ENCODE results near the gene WASF3.
"Not testable (repeated sequence)": the region's sequence is repeated elsewhere in the genome, so short reads cannot be mapped to it uniquely, and the experiment has no call there.

The WASF3 gene

DNA sequence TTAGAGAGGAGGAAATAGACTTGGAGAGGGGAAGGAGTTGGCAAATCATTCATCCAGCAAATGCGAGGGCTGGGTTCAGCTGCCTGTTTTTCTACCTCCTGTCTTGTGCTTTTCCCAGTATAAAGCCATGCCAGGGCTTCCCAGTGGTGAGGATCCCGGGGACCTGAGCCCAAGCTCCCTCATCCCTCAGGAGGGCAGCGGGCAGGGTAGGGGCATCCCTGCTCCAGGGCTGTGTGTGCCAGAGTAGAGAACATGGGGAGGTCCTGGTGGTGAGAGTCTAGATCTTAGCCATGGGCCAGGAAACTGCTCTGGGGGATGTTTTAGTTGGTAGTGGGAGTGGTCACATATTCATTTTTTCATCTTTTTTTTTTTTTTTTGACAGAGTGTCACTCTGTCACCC lies 159.5 kb downstream of the WASF3 start:
- DNase-seq (ENCODE audit: low read depth, low spot score): no peak

DNA sequence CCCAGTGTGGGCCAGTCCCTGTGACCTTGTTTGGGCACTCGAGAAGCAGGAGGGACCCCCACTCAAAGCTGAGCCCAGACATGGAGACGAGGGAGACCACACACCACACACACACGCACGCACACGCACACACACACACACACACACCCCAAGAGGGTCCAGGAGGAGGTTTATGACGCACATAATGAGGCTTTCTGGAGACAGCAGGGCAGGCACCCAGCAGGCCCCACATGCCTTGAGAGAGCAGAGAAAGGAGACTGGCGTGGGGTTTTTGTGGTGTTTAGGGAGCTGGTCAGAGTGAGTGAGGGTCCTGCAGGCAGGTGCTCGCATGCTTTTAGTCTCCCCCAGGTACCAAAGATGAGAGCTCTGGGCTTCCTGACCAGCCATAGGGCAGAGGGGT lies 160.7 kb downstream of the WASF3 start:
- no peak for DNase-seq (ENCODE audit: low read depth, low spot score)

DNA sequence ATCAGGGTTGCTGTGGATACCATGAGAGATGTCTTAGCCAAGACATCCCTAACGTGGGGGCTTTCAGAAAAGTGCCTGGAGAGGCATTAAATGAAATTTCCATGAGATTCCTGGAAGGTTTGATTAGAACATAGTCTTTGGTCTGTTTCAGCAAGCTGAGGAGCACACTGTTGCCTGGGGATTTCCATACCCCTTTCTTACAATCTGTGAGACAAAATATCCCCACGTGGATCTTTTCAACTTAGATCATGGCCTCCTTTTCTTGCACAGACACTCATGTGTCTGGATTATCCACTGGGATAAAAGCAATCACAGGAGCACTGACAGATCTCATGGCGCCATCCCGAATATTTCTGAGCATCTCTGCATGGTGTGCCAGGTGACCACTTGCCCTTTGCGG lies 161.4 kb downstream of the WASF3 start:
- DNase-seq (ENCODE audit: low read depth, low spot score): no peak

DNA sequence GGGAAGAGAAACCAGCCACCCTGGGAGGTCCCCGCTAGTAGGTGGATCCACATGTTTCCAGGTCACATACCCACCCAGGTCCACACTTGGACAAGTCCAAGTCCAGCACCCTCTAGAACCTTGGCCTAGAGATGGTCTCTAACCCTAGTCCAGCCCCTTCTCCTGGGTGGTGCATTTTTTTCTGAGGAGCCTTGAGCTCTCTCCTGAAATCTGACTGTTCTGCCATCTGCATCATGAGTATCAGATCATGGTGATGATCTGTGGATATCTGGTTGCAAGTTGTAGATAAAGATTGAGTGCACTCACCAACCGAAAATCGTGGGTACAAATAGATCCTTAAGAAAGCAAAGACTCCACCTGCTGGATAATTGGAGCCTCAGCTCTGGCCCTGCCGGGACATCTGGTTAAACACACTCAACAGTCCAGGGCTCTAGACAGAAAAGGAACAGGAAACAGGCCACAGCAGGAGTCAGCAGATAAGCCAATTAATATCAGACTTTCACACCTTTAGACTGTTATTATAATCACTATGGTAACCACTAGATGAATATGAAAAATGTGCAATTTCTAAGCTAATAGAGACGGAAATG lies 162.0 kb downstream of the WASF3 start:
- no peak for DNase-seq (ENCODE audit: low read depth, low spot score)

DNA sequence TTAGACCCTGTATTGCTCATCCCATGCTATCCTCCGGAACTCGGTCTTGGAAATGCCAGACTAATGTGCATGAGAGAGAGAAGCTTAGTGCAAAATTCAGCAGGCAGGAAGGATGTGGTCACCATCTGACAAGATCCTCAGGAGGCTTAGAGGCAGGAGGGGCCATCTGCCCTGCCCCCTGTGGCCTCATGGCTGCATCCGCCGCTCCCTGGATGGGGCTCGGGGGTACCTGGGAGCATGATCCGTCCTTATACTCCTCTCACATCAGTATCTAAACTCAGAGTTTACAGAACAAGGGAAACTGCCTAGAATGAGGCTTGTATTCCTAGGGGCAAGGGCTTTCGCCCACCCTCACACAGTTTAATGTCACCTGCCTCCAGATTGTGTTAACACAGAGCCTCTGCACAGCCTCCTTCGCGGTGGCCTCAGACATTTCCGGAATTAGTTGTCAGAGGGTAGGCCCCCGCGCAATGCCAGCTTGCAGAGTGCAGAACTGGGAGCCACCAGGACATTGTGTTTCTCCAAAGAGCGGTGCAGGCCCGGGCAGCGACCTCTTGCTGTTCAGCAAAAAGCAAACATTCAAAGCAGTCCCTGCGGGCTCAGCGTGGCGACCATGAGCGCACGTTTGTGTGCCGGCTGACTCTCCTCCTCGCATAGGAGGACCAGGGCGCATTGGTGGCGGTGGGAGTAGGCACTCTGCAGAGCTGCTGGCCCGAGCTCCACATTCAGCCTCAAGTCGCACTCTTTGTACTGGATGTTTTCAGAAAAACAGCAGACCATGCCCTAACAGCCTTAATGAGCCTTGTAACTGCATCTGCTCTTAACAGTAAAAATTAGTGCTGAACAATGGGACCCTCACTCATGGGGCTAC lies 164.0 kb downstream of the WASF3 start:
- DNase-seq (ENCODE audit: low read depth, low spot score): no peak

DNA sequence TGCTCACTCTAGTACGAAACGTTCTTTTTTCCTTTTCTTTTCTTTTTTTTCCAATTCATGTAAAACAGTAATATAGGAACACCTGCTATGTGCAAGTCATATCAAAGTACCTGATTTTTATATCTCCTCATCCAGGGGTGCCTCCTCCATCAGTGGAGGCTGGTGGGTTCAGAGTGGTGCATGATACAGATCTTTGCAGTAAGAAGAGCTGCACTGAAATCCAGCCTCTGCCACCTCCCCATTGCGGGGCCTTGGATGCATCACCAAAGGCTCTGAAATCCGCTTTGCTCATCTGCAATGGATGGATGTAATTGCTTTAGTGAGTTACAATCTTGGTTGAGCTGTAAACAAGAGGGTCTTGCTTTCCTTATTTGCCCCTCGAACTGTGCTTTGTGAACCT lies 164.8 kb downstream of the WASF3 start:
- DNase-seq (ENCODE audit: low read depth, low spot score): no peak

DNA sequence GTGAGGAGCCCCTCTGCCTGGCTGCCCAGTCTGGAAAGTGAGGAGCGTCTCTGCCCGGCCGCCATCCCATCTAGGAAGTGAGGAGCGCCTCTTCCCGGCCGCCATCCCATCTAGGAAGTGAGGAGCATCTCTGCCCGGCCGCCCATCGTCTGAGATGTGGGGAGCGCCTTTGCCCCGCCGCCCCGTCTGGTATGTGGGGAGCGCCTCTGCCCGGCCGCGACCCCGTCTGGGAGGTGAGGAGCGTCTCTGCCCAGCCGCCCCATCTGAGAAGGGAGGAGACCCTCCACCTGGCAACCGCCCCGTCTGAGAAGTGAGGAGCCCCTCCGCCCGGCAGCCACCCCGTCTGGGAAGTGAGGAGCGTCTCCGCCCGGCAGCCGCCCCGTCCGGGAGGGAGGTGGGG lies 166.1 kb downstream of the WASF3 start:
- not testable (repeated sequence) for DNase-seq (ENCODE audit: low read depth, low spot score)

DNA sequence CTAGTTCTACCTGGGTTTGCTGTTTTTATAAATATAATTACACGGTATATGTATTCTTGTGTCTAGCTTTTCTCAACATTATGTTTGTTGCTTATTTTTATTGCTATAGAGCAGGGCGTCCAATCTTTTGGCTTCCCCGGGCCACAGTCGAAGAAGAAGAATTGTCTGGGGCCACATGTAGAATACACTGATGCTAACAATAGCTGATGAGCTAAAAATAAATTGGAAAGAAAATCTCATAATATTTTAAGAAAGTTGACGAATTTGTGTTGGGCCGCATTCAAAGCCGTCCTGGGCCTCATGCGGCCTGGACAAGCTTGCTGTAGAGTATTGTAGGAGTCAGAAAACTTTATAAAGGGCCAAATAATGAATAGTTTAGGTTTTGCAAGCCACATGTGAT lies 169.2 kb downstream of the WASF3 start:
- DNase-seq (ENCODE audit: low read depth, low spot score): no peak

DNA sequence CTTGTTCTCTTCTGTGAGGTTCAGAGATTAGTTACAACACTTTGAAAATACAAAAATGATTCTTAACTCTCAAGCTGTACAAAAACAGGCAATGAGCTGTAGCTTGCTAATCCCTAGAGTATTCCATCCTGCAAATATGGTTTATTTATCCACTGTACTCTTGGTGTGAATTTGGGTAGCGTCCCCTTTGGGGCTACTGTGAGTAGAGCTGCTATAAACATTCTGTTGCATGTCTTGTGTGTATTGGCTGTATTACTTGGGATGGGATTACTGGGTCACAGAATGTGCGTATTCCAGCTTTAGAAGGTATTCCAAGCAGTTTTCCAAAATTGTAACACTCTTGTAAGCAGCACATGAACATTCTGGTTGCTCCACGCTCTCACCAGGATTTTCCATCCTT lies 169.6 kb downstream of the WASF3 start:
- no peak for DNase-seq (ENCODE audit: low read depth, low spot score)

DNA sequence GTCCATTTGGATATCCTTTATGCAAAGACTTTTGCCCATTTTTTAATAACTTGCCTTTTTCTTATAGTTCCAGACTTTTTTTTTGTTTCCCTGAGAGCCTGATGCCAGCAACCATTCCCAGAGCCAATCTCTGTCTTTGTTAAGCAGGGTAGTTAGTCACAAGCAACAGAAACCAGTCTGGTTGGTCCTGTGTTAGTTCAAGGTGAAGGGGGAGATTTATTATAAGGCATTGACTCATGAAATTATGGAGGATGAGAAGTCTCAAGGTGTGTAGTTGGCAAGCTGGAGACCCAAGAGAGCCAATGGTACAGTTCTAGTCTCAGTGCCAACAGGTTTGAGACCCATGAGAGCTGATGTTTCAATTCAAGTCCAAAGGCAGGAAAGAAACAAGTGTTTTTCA lies 170.2 kb downstream of the WASF3 start:
- no peak for DNase-seq (ENCODE audit: low read depth, low spot score)

DNA sequence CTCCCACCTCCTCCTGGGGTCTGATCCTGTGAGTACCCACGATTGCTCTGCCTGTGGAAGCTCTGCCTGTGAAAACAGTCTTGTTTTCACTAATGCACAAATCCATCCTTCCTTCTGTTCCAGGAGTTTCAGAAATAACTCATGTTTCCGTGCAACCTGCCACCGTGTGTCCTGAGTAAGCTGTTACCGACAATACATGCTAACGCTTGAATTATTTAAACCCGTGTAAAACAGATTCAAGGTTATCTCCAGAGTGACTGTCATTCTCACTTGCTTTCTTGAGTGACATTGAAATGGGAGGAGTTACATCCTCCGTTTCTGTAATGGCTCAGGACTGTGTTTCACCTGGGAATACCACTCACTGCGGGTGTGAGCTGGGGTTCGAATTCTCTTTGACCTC lies 178.2 kb downstream of the WASF3 start:
- no peak for DNase-seq (ENCODE audit: low read depth, low spot score)
